Upper lobe of left lung (tissue), 4 donors: Measurements from ENCODE around the gene NME7.

Source experiments
- EP300 ChIP-seq, 4 donors: sonication (generic); formaldehyde crosslinking; IDR thresholded peaks; one replicate each; pipeline ENCODE4 v1.5.1; 2017; ENCODE audit warnings: antibody characterized with exemption in 4 of 4, control low read depth in 2 of 4
- POLR2A ChIP-seq, 4 donors: fragments of 450-650 bp; IDR thresholded peaks; one replicate each; pipeline ENCODE4 v1.5.1; 2016 to 2017; ENCODE audit warnings: antibody characterized with exemption in 4 of 4, mild to moderate bottlenecking in 2 of 4
- TF ChIP-seq, protein P1 (sequence below), 6 experiments: fragments of 450-650 bp in 4 of 6; fragments of 200-600 bp in 2 of 6; sonication (generic) in 2 of 6; IDR thresholded peaks; one replicate each; pipeline ENCODE4 v1.5.1; 2016 to 2019; ENCODE audit warnings: antibody characterized with exemption in 6 of 6

DNA sequence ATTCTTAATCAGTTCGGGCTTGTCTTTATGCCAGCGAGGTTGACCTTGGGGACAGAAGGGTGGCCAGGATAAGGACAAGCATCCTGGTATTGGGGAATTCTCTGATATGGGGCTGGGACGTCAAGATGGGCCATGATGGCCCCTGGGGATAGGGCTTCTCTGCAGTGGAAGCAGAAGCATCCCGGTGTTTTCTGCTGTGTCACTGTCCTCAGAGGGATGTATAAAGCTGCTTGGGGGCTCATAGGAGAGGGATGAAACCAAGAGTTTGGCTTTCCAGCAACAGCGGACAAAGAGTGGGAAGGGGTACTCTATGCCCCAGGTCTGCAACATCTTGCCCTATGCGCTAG, 262.5 kb downstream of the NME7 start:
- TF ChIP-seq, protein P1, sequence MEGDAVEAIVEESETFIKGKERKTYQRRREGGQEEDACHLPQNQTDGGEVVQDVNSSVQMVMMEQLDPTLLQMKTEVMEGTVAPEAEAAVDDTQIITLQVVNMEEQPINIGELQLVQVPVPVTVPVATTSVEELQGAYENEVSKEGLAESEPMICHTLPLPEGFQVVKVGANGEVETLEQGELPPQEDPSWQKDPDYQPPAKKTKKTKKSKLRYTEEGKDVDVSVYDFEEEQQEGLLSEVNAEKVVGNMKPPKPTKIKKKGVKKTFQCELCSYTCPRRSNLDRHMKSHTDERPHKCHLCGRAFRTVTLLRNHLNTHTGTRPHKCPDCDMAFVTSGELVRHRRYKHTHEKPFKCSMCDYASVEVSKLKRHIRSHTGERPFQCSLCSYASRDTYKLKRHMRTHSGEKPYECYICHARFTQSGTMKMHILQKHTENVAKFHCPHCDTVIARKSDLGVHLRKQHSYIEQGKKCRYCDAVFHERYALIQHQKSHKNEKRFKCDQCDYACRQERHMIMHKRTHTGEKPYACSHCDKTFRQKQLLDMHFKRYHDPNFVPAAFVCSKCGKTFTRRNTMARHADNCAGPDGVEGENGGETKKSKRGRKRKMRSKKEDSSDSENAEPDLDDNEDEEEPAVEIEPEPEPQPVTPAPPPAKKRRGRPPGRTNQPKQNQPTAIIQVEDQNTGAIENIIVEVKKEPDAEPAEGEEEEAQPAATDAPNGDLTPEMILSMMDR (IDR thresholded peaks at IDR 0.05) = no peak
- TF ChIP-seq EP300 (IDR thresholded peaks at IDR 0.05) (no peak), POLR2A (IDR thresholded peaks at IDR 0.05) (no peak)
